A673 (cell line): Measurements from ENCODE around the gene DGKZ.

Experiments used
- EZH2 ChIP-seq: fragments of 200-600 bp; sonication (generic); IDR thresholded peaks from 2 replicates; pipeline ENCODE4 v1.6.1; 2017; ENCODE audit warnings: borderline replicate concordance, low read depth, mild to moderate bottlenecking, mixed read lengths, antibody characterized with exemption, low read length; ENCODE audit not compliant: poor library complexity, severe bottlenecking
- TF ChIP-seq, protein P1 (sequence below): fragments of 300-800, 200-600 bp; sonication (generic); conservative IDR thresholded peaks from 2 replicates; pipeline ENCODE4 v1.5.1; 2017; ENCODE audit warnings: low read depth, mild to moderate bottlenecking, antibody characterized with exemption, low read length, moderate library complexity, mixed read lengths

DNA sequence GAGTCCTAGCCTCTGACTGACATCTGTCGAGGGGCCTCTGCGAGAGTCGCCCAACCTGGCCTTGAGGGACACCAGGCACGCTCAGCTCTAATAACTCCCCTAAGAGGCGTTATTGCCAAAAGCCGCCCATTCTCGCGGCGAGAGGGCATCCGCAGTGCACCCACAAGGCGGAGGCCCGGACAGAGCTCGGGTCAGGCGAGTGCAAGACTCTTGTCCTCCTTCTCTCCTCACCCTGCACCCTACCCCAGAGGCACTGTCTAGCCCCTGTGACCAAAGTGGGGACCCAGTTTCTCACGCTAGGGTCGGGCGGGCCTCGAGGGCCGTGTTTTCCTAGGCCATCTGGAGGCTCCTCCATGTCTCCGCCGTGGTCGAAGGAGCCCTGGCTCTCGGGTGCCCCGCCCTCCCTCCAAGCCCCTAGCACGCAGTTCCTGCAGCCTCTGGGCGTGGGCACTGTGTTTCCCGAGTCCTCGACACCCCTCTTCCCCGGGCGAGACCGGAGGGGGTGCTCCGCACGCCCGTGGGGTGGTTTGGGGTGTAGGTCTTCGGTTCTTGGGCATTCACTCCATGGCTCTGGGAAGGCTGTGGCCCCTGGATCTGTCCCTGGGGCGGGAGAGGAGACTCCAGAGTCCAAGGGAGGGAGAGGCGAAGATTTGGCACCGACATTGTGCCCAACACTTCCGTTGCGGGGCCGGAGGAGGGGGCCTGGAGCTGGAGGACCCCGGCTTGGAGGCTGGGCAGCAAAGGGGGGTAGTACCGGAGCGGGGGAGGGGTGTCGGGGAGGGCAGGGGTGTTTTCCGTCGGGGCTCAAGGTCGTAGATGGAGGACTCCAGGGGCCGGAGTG, 43.3 kb downstream of the DGKZ start:
- TF ChIP-seq, protein P1, sequence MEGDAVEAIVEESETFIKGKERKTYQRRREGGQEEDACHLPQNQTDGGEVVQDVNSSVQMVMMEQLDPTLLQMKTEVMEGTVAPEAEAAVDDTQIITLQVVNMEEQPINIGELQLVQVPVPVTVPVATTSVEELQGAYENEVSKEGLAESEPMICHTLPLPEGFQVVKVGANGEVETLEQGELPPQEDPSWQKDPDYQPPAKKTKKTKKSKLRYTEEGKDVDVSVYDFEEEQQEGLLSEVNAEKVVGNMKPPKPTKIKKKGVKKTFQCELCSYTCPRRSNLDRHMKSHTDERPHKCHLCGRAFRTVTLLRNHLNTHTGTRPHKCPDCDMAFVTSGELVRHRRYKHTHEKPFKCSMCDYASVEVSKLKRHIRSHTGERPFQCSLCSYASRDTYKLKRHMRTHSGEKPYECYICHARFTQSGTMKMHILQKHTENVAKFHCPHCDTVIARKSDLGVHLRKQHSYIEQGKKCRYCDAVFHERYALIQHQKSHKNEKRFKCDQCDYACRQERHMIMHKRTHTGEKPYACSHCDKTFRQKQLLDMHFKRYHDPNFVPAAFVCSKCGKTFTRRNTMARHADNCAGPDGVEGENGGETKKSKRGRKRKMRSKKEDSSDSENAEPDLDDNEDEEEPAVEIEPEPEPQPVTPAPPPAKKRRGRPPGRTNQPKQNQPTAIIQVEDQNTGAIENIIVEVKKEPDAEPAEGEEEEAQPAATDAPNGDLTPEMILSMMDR, result no peak
- peak; percentile 79 for TF ChIP-seq EZH2
